ENCODE measurements around the gene PPA2.
A peak's percentile ranks its signal among the peaks of the same experiment; 100 is the strongest.

Gene PPA2

GRCh38 chr4:105386012-105386411 is 87.8 kb downstream of the PPA2 start:
- TF ChIP-seq CTCF (IDR thresholded peaks at IDR 0.05; ENCODE audit: low read depth, low read length): no peak
- no peak for DNase-seq (ENCODE audit: low read depth in 2 of 2)
- H3K4me3 ChIP-seq (replicated peaks in 1 of 2; ENCODE audit: low read depth in 2 of 2, low read length in 2 of 2): no peak overlapping the region

- H3K4me3 ChIP-seq (replicated peaks in 1 of 2; ENCODE audit: low read depth in 2 of 2, low read length in 2 of 2): no peak overlapping the region
- DNase-seq (ENCODE audit: low read depth in 2 of 2): no peak
- TF ChIP-seq CTCF (IDR thresholded peaks at IDR 0.05; ENCODE audit: low read depth, low read length): no peak
Measured at GRCh38 chr4:105374071-105374470, 99.8 kb downstream of the PPA2 start.

GRCh38 chr4:105373324-105373723 is 100.5 kb downstream of the PPA2 start:
- TF ChIP-seq CTCF (IDR thresholded peaks at IDR 0.05; ENCODE audit: low read depth, low read length): no peak

GRCh38 chr4:105369988-105370387 is 103.9 kb downstream of the PPA2 start:
- no peak for TF ChIP-seq CTCF (IDR thresholded peaks at IDR 0.05; ENCODE audit: low read depth, low read length)
- DNase-seq (ENCODE audit: low read depth in 2 of 2): peak in 1 of 2 donors; percentile 61
- H3K4me3 ChIP-seq (replicated peaks in 1 of 2; ENCODE audit: low read depth in 2 of 2, low read length in 2 of 2): no peak overlapping the region

More at GRCh38 chr4:105373324-105373723, 100.5 kb downstream of the PPA2 start:
- no peak overlapping the region for H3K4me3 ChIP-seq (replicated peaks in 1 of 2; ENCODE audit: low read depth in 2 of 2, low read length in 2 of 2)
- no peak for DNase-seq (ENCODE audit: low read depth in 2 of 2)

GRCh38 chr4:105361053-105361452 is 112.8 kb downstream of the PPA2 start:
- DNase-seq (ENCODE audit: low read depth in 2 of 2): no peak
- TF ChIP-seq CTCF (IDR thresholded peaks at IDR 0.05; ENCODE audit: low read depth, low read length): no peak
- H3K4me3 ChIP-seq (replicated peaks in 1 of 2; ENCODE audit: low read depth in 2 of 2, low read length in 2 of 2): no peak overlapping the region

GRCh38 chr4:105357258-105357980 is 116.4 kb downstream of the PPA2 start:
- H3K4me3 ChIP-seq (replicated peaks in 1 of 2; ENCODE audit: low read depth in 2 of 2, low read length in 2 of 2): no peak overlapping the region
- DNase-seq (ENCODE audit: low read depth in 2 of 2): no peak
- no peak for TF ChIP-seq CTCF (IDR thresholded peaks at IDR 0.05; ENCODE audit: low read depth, low read length)

GRCh38 chr4:105356194-105356593 is 117.7 kb downstream of the PPA2 start:
- no peak for TF ChIP-seq CTCF (IDR thresholded peaks at IDR 0.05; ENCODE audit: low read depth, low read length)
- no peak for DNase-seq (ENCODE audit: low read depth in 2 of 2)
- H3K4me3 ChIP-seq (replicated peaks in 1 of 2; ENCODE audit: low read depth in 2 of 2, low read length in 2 of 2): no peak overlapping the region
